ENCODE measurements around the gene OR2L8.

OR2L8 gene

DNA sequence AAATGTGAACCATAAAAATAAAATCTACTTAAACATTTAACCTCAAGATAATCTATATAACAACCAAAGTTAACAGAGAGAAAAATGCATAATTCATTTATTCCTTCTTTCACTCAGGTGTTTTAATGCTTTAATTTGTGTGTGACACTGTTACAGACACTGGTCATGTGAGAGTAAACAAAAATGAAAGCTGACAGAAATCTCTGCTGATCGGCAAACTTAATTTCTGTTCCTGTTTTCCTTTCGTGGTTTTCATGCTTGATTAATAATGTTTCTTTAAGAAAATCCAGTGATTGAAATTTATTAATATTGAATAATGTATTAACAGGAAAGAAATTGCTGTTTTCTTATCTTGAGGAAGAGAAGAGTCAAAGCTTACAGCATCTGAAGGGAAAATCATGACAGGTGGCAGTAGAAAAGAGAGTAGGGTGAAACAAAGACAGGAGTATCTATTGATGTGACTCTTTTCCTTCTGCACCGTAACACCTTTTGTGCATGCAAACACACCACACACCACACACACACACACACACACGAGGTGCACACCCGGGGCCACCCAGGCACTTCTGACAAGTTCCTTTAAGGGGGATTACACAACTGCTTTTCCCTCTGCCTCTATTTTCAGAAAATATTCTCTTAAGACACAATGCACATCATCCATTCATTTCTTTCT lies 18.0 kb downstream of the OR2L8 start:
- FAIRE-seq = no peak
- DNase-seq (ENCODE audit: insufficient read length, low spot score) = no peak

DNA sequence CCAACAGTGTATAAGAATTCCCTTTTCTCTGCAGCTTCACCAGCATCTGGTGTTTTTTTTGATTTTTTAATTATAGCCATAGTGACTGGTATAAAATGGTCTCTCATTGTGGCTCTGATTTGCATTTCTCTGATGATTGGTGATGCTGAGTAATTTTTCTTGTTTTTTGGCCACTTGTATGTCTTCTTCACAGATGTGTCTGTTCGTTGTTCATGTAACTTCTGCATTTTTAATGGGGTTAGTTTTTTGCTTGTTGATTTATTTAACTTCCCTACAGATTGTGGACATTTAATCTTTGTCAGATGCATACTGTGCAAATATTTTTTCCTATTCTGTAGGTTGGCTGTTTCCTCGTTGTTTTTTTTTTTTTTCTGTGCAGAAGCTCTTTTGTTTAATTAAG lies 44.3 kb downstream of the OR2L8 start:
- FAIRE-seq (no peak), DNase-seq (ENCODE audit: insufficient read length, low spot score) (no peak)

DNA sequence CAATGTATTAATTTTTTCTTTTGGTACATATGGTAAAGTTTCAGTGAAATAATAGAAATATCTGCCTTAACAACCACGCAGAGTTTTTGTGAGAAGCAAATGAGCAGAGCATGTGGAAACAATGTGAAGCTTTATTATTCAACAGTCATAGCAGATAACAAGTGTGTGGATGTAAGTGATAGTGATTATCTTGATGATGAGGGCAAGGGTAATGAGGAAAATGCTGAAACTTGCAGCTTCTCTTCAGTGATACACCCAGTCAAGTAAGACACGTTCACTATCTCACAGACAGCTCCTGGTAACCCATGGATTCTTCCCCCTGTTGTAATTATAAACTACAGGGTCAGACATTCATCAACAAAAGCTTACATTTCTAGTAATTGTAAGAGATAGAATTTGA lies 50.2 kb downstream of the OR2L8 start:
- DNase-seq (ENCODE audit: insufficient read length, low spot score) (no peak), FAIRE-seq (no peak)

All from HTR-8/SVneo (cell line).